ENCODE measurements around the gene ARHGAP15.

Gene ARHGAP15

GRCh38 chr2:143138292-143138691 is 9.1 kb downstream of the ARHGAP15 start:
- no peak for DNase-seq
- Histone ChIP-seq H3K27ac (no peak overlapping the region), H3K36me3 (no peaks in the 10 kb centered on the region), H3K27me3 (ENCODE audit: insufficient read depth, low read depth, severe bottlenecking) (no peaks in the 10 kb centered on the region), H3K9me3 (ENCODE audit: severe bottlenecking) (no peaks in the 10 kb centered on the region), H3K4me3 (ENCODE audit: low read depth, low read length) (no peak overlapping the region)
- TF ChIP-seq, protein P1, sequence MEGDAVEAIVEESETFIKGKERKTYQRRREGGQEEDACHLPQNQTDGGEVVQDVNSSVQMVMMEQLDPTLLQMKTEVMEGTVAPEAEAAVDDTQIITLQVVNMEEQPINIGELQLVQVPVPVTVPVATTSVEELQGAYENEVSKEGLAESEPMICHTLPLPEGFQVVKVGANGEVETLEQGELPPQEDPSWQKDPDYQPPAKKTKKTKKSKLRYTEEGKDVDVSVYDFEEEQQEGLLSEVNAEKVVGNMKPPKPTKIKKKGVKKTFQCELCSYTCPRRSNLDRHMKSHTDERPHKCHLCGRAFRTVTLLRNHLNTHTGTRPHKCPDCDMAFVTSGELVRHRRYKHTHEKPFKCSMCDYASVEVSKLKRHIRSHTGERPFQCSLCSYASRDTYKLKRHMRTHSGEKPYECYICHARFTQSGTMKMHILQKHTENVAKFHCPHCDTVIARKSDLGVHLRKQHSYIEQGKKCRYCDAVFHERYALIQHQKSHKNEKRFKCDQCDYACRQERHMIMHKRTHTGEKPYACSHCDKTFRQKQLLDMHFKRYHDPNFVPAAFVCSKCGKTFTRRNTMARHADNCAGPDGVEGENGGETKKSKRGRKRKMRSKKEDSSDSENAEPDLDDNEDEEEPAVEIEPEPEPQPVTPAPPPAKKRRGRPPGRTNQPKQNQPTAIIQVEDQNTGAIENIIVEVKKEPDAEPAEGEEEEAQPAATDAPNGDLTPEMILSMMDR (IDR thresholded peaks at IDR 0.05; ENCODE audit: low read depth, low read length), result no peak

DNA sequence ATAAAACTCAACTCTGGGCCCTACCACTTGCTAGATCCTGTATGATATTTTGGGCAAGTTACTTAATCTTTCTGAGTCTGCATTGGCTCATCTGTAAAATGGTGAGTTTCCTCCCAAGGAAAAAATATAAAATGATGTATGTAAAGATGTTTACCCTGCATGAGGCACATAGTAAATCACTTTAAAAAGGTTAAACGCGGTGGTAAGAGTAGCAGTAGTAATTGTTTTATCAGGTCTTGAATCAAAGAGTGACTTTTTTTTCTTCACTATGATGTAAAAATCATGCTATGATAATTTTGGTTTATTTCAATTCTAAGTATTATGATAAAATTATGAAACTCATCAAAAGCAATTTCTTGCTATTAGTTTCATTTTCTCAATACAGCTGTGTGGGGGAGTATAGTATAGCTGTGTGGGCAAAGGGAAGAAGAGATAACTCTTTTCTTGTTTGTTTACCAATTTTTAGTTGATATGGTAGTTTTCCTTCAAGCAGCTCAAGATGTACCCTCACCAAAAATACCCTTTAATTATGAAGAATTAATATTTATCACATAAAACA is 10.7 kb downstream of the ARHGAP15 start:
- Histone ChIP-seq H3K36me3 (no peaks in the 10 kb centered on the region), H3K27ac (no peak overlapping the region), H3K4me3 (ENCODE audit: low read depth, low read length) (no peak overlapping the region), H3K9me3 (ENCODE audit: severe bottlenecking) (no peaks in the 10 kb centered on the region), H3K27me3 (ENCODE audit: insufficient read depth, low read depth, severe bottlenecking) (no peaks in the 10 kb centered on the region)
- TF ChIP-seq, protein P1 (IDR thresholded peaks at IDR 0.05; ENCODE audit: low read depth, low read length), result no peak
- DNase-seq, result no peak

DNA sequence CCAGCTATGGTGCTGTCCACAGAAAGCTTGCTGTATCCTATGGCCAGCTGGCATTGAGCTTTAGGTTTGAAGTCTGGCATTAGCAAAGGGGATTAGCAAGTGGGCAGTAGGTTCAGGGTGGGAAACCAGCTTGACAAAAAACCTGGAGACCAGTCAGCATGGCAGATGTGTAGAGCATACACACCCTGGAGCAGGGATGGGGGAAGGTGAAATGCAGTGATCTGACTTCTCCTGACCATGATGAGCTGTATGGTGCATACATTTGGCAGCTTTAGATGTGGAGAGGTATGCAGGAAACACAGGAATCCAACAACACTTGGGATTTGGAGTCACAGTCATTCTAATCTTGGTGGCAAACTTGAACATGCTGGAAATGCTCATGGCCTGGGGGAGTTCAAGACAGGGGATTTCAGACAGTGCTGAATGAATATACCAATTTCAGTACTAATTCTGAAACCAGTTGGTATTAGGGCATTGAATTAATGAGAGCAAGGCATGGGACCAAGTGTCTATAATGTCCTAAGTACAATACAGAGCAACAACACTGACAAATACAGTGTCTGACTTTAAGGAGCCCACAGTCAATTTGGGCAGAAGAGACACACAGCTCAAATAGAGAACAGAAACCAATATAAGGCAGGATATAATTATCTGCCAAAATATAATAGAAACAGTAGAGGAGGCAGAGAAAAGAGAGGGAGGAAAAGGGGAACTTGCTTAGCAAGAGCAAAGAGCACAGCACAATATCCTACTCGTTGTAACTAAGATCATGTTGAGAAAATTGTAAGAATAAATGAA is 11.8 kb downstream of the ARHGAP15 start:
- Histone ChIP-seq H3K36me3 (no peaks in the 10 kb centered on the region), H3K4me3 (ENCODE audit: low read depth, low read length) (no peak overlapping the region), H3K27ac (no peak overlapping the region), H3K27me3 (ENCODE audit: insufficient read depth, low read depth, severe bottlenecking) (no peaks in the 10 kb centered on the region), H3K9me3 (ENCODE audit: severe bottlenecking) (no peaks in the 10 kb centered on the region)
- TF ChIP-seq, protein P1 (IDR thresholded peaks at IDR 0.05; ENCODE audit: low read depth, low read length), result no peak
- DNase-seq, result no peak

DNA sequence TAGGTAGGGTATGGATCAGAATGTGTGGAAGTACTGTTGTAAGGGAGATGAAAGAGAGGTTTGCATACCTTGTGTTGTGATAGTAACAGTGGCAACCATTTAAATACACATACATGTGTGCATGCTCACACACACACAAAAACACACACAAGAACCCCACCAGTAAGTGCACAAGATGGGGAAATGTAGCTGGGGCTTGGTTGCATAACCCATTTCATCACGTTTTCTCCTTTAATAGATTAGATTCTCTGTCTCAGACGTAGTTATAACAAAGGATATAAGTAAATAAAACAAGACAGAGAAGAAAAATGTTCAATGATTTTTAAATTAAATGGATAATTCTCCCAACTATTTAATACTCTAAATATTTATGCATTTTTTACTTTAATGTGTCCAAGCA is 13.4 kb downstream of the ARHGAP15 start:
- no peak overlapping the region for H3K4me3 ChIP-seq (ENCODE audit: low read depth, low read length)
- TF ChIP-seq, protein P1 (IDR thresholded peaks at IDR 0.05; ENCODE audit: low read depth, low read length), result no peak
- no peaks in the 10 kb centered on the region for H3K27me3 ChIP-seq (ENCODE audit: insufficient read depth, low read depth, severe bottlenecking)
- no peaks in the 10 kb centered on the region for H3K36me3 ChIP-seq
- no peak overlapping the region for H3K27ac ChIP-seq
- H3K9me3 ChIP-seq (ENCODE audit: severe bottlenecking), result no peaks in the 10 kb centered on the region
- no peak for DNase-seq

DNA sequence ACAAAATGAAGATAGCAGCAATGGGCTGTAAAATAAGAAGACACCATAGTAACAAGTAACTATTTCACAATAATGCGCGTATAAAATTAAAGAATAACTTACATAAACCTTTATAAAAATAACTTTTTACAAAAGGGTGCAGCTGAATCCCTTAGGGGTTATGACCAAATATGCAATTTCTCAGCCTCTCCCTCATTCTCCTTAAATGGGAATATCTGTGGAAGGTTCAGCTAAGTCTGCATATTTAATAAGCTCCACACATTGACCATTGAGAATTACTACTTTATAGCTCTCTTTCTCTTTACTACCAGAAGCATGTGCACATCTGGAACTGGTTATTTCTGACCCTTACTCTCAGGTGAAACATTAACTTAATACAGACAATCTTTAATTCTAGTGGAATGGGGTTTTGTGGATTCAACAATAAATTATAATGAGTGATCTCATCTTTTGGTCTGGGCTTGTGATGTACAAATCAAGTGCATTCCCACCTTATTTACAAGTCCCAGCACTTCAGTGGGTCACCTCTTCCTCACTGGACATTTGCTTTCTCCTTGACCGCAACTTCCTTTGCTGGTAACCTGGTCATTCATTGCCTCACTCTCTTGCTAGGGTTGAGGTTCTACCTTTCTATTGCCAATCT is 15.7 kb downstream of the ARHGAP15 start:
- TF ChIP-seq, protein P1 (IDR thresholded peaks at IDR 0.05; ENCODE audit: low read depth, low read length), result no peak
- no peak for DNase-seq
- Histone ChIP-seq H3K9me3 (ENCODE audit: severe bottlenecking) (no peaks in the 10 kb centered on the region), H3K36me3 (no peaks in the 10 kb centered on the region), H3K4me3 (ENCODE audit: low read depth, low read length) (no peak overlapping the region), H3K27me3 (ENCODE audit: insufficient read depth, low read depth, severe bottlenecking) (no peaks in the 10 kb centered on the region), H3K27ac (no peak overlapping the region)
